ENCODE measurements around the gene C16orf89.
A peak's percentile ranks its signal among the peaks of the same experiment; 100 is the strongest.

The C16orf89 gene

DNA sequence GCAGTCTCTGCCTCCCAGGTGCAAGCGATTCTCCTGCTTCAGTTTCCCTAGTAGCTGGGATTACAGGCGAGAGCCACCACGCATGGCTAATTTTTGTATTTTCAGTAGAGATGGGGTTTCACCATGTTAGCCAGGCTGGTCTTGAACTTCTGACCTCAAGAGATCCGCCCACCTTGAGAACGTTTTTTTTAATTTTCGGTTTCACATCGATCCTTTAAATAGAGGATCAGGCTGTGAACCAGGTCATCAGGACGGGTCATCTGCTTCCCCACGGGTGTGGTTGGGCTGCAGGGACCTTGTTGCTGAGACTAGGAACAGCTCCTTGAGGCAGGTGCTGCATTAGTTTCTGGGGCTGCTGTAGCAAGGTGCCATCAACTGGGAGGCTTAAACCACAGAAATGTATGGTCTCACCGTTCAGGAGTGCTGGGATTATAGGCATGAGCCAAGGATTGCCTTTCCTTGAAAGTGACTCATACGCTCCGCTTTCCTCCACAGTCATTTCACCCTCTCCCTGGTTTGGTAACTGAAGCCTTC is 24.1 kb downstream of the C16orf89 start:
- TF ChIP-seq, protein P1, sequence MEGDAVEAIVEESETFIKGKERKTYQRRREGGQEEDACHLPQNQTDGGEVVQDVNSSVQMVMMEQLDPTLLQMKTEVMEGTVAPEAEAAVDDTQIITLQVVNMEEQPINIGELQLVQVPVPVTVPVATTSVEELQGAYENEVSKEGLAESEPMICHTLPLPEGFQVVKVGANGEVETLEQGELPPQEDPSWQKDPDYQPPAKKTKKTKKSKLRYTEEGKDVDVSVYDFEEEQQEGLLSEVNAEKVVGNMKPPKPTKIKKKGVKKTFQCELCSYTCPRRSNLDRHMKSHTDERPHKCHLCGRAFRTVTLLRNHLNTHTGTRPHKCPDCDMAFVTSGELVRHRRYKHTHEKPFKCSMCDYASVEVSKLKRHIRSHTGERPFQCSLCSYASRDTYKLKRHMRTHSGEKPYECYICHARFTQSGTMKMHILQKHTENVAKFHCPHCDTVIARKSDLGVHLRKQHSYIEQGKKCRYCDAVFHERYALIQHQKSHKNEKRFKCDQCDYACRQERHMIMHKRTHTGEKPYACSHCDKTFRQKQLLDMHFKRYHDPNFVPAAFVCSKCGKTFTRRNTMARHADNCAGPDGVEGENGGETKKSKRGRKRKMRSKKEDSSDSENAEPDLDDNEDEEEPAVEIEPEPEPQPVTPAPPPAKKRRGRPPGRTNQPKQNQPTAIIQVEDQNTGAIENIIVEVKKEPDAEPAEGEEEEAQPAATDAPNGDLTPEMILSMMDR (IDR thresholded peaks at IDR 0.05; ENCODE audit: control insufficient read depth, insufficient read depth, low read depth, low read length, missing control alignments) = no peak
- DNase-seq (ENCODE audit: low read depth) = no peak
- H3K4me3 ChIP-seq (ENCODE audit: control insufficient read depth, low read depth, low read length) = no peak overlapping the region

DNA sequence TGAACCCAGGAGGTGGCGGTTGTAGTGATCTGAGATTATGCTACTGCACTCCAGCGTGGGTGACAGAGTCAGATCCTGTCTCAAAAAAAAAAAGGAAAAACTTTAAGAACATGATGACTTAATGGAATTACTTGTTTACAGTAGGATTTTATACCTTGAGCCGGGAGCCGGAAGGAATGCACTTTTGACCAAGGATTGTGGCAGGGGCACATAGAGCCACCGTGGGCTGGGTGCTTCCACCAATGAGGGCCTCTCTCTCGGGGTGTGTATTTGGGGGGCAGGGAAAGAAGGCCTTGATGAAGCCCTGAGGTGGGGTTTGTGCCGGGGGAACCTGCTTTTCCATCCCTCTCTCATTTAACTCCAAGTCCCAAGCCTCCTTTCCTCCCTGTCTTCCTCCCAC is 25.3 kb downstream of the C16orf89 start:
- TF ChIP-seq, protein P1 (IDR thresholded peaks at IDR 0.05; ENCODE audit: control insufficient read depth, insufficient read depth, low read depth, low read length, missing control alignments) = no peak
- no peak overlapping the region for H3K4me3 ChIP-seq (ENCODE audit: control insufficient read depth, low read depth, low read length)
- DNase-seq (ENCODE audit: low read depth) = no peak

DNA sequence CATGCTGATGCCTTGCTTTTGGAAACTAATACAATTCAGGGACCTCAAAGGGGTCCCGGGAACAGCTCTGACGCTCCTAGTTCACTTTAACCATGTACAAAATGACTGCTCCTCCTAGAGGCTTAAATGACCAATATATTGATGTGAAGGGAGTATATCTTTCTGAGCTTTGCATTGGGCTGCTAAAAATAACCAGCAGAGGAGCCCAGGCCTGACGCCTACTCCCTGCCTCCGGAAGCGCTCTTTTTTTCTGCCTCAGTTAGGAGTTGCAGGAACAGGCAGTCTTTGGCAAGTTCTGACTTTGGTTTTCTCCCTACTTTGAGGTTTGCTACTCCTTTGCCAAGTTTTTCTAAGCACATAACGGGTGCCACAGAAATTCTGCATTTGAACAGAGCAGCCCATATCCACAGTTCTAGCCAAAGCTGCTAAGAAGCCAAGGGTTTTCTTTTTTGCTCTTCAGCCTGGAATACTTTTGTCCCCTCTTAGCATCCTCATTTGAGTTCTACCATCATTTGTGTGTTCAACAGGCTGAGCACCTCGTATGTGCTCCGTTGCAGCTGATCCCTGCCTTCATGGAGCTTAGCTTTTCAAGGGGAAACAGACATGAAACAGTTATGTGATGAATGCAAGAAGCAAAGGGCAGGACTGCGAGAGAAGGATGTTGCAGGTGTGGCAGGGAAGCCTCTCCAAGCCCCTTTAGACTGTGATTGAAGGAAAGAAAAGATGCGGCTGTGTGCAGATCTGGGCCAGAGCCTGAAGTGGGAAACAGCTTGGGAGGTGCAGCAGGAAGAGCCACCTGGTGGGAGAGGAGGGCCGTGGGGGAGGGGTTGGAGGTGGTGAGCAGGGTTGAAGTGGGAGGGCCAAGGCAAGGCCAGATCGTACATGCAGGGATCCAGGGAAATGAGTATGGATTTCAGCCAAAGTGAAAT is 29.3 kb downstream of the C16orf89 start:
- no peak for DNase-seq (ENCODE audit: low read depth)
- no peak overlapping the region for H3K4me3 ChIP-seq (ENCODE audit: control insufficient read depth, low read depth, low read length)
- TF ChIP-seq, protein P1 (IDR thresholded peaks at IDR 0.05; ENCODE audit: control insufficient read depth, insufficient read depth, low read depth, low read length, missing control alignments) = no peak

DNA sequence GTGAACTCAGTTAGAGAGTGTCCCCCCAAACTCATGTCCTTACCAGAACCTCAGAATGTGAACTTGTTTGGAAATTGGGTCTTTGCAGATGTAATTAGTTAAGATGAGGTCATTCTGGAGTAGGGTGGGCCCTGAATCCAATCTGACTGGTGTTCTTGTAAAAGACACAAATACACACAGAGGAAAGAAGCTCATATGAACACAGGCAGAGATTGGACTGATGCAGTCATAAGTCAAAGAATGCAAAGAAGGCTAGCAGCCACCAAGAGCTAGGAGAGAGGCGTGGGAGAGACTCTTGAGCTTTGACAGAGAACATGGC is 29.9 kb downstream of the C16orf89 start:
- TF ChIP-seq, protein P1 (IDR thresholded peaks at IDR 0.05; ENCODE audit: control insufficient read depth, insufficient read depth, low read depth, low read length, missing control alignments) = no peak
- no peak for DNase-seq (ENCODE audit: low read depth)
- H3K4me3 ChIP-seq (ENCODE audit: control insufficient read depth, low read depth, low read length) = no peak overlapping the region

DNA sequence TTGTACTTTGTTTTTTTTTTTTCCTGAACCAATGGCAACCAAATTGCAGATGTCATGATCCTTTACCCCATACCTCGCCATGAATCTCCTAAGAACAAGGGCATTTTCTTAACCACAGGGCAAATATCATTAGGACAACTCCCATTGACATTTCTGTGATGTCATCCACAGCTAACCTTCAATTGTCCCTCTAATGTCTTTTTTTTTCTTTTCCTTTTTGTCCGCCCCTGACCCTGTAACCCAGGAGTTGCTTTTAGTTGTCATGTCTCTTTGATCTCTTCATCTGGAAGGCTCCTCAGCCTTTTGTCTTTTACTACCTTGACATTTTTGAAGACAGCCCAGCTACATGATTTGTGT is 31.6 kb downstream of the C16orf89 start:
- TF ChIP-seq, protein P1 (IDR thresholded peaks at IDR 0.05; ENCODE audit: control insufficient read depth, insufficient read depth, low read depth, low read length, missing control alignments) = no peak
- H3K4me3 ChIP-seq (ENCODE audit: control insufficient read depth, low read depth, low read length) = peak overlapping the region; percentile 61
- DNase-seq (ENCODE audit: low read depth) = no peak

DNA sequence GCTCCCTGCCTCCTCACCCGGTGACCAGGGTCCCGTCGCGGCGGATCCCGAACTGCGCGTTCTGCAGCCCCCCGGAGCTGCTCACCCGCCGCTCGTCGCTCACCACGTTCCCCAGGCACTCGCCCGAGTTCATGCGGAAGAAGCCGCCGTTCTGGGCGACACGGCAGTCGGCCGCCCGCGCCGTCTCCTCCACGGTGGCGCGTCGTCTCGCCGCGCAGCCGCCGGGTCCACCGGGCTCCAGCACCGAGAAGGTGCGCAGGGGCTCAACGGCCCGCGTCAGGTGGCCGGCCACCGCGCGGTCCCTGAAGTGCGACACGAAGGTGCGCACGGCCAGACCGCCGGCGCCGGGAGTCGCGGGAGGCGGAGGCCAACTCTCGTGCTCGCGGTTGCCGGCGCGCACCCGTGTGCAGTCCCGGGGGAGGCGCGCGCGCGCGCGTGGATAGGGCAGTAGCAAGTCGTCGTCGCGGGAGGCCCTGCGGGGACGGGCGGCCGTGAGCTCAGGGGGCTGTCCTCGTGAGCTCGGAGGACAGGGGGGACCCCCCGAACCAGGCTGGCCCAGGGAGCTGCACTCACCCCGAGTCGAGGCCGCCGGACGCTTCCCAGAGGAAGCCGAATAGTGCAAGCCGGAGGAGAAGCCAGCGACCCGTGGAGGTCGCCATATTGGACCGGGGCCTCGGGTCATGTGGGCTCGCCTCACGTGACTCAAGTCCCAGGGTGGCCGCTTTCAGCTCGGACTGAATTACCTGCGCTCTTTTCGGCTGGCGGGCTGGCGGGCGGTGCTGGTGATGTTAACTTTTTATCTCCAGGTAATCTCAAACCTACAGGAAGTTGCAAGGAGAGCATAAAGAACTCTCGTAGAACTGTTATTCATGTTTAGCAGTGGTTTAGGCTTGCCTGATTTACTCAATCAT is 32.2 kb downstream of the C16orf89 start, which contains the start of gene NAGPA:
Gene NAGPA (minus strand): TSS at position 680 of the 911 bp plus-strand sequence. CDS start 21 bp downstream, at position 659.
- H3K4me3 ChIP-seq (ENCODE audit: control insufficient read depth, low read depth, low read length) = peak within 1 kb of the TSS; percentile 61
- DNase-seq (ENCODE audit: low read depth) = peak; percentile 29
- TF ChIP-seq, protein P1 (IDR thresholded peaks at IDR 0.05; ENCODE audit: control insufficient read depth, insufficient read depth, low read depth, low read length, missing control alignments) = no peak

All from AG09309 (cell line).